Caco-2 (cell line): Measurements from ENCODE around the gene DDI1. TPM values are rescaled to one million over a fixed set of nuclear protein-coding genes. Genes with fewer than 3 reads are reported as not detected.

Experiments
- BruUV-seq: library from RNA; stranded (reverse); fragments of 400-500 nt; replicated peaks from 2 replicates; lab custom pipeline; 2021; lab: Mats Ljungman, UMichigan
- CTCF ChIA-PET: fragments of 300-600 bp; sonication (Branson Sonifier 250); formaldehyde crosslinking; loops from one replicate; lab custom pipeline; 2022; ENCODE audit warnings: antibody characterized with exemption; lab: Charles Lee
- POLR2A ChIA-PET: fragments of 300-600 bp; sonication (Branson Sonifier 250); formaldehyde crosslinking; loops from one replicate; lab custom pipeline; 2022; ENCODE audit warnings: antibody characterized with exemption; lab: Charles Lee
- DNase-seq, 2 experiments: peaks; one replicate each; pipeline versions ENCODE4 v3.0.0 to v3.0.0-alpha.2; 2020 to 2022
- H3K27me3 ChIP-seq: replicated peaks from 2 replicates; pipeline ENCODE4 v1.6.0; 2011; ENCODE audit warnings: low read length; ENCODE audit not compliant: control insufficient read depth, insufficient read depth
- H3K36me3 ChIP-seq: 2 replicates; pipeline ENCODE4 v1.5.1; 2011; ENCODE audit warnings: low read length; ENCODE audit not compliant: control insufficient read depth, insufficient read depth
- H3K4me1 ChIP-seq: fragments of 250-450 bp; sonication (Bioruptor Pico); 2 replicates; pipeline ENCODE4 v1.5.1; 2020; ENCODE audit warnings: mild to moderate bottlenecking
- H3K4me3 ChIP-seq: 2 replicates; pipeline ENCODE4 v1.5.1; 2011; ENCODE audit warnings: low read depth, mild to moderate bottlenecking, control low read depth, low read length
- H3K9me3 ChIP-seq: fragments of 250-450 bp; sonication (Bioruptor Pico); 2 replicates; pipeline ENCODE4 v1.5.1; 2020; ENCODE audit warnings: mild to moderate bottlenecking, moderate library complexity
- H3K27ac Mint-ChIP-seq: one replicate; pipeline ENCODE4 v1.8.0; 2022; ENCODE audit warnings: mixed read lengths; ENCODE audit not compliant: unreplicated experiment
- H3K27me3 Mint-ChIP-seq: one replicate; pipeline ENCODE4 v1.8.0; 2022; ENCODE audit warnings: mixed read lengths; ENCODE audit not compliant: insufficient read depth, unreplicated experiment
- H3K36me3 Mint-ChIP-seq: one replicate; pipeline ENCODE4 v1.8.0; 2022; ENCODE audit warnings: mild to moderate bottlenecking, mixed read lengths; ENCODE audit not compliant: insufficient read depth, unreplicated experiment
- H3K4me1 Mint-ChIP-seq: one replicate; pipeline ENCODE4 v1.8.0; 2022; ENCODE audit warnings: low read depth, mixed read lengths; ENCODE audit not compliant: unreplicated experiment
- H3K4me3 Mint-ChIP-seq: one replicate; pipeline ENCODE4 v1.8.0; 2022; ENCODE audit warnings: mild to moderate bottlenecking, moderate library complexity, mixed read lengths; ENCODE audit not compliant: unreplicated experiment
- H3K9me3 Mint-ChIP-seq: one replicate; pipeline ENCODE4 v1.8.0; 2022; ENCODE audit warnings: mixed read lengths; ENCODE audit not compliant: unreplicated experiment
- intact Hi-C: fragments of 100-400 bp; cut with micrococcal nuclease; formaldehyde crosslinking; loops from one replicate; pipeline ENCODE4 v1.10.0; 2022; ENCODE audit not compliant: unreplicated experiment
- total RNA-seq: library from RNA; stranded (reverse); gene quantifications from 2 replicates; pipeline ENCODE4 v1.2.3, GENCODE V29; 2022
- TF ChIP-seq, protein P1 (sequence below), 2 experiments: fragments of 200-600 bp in 1 of 2; IDR thresholded peaks; 1 replicate in 1 of 2; 2 replicates in 1 of 2; pipeline versions ENCODE4 v1.5.1 to v1.8.0; 2011 to 2022; ENCODE audit warnings: antibody characterized with exemption in 1 of 2, control low read depth in 1 of 2, inconsistent platforms in 1 of 2, low read depth in 1 of 2, low read length in 1 of 2, mild to moderate bottlenecking in 1 of 2, moderate library complexity in 1 of 2; ENCODE audit not compliant: insufficient read depth in 1 of 2, severe bottlenecking in 1 of 2, unreplicated experiment in 1 of 2

DDI1 gene
- total RNA-seq, 1 experiment from 2014 or later: not detected

DNA sequence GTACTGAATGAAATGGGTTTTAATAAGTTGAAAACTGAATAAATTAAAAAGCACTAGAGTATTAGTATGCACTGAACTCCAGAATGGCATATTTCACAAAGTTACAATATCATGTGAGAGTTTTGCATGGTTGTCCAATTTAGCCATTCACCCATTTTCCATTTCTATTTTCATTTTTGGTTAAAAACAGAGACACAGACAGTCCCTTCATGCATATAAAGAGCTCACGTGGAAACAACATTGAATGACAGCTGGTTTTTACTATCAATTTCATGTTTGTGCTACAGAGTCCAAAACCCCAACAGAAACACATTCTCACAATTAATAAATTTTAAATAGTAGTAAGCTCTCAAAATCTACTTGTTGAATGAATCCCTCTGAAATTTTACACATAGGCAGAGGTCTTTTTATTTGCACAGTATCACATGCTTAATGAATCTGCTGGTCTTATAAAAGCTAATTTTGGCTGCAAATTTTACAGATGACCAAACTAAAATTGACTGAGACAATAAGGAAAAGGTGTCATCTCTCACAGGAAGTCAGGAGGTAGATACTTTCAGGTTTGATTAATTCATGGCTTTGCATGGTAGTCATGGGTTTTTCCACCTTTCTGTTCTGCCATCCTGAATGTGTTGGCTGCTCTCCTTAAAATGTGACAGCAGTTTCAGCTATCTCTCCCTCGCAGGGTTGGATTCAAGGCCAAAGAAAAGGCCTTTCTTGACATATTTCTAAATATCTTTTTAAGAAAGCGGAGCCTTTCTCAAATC lies 20.6 kb upstream of the DDI1 start:
- Mint-ChIP-seq H3K4me1 (no peaks in the 10 kb centered on the region), H3K4me3 (no peak overlapping the region), H3K36me3 (no peaks in the 10 kb centered on the region), H3K9me3 (no peaks in the 10 kb centered on the region), H3K27me3 (no peaks in the 10 kb centered on the region), H3K27ac (no peak overlapping the region)
- BruUV-seq: no TSS peak
- no peak for DNase-seq
- Histone ChIP-seq H3K27me3 (no peaks in the 10 kb centered on the region), H3K9me3 (no peaks in the 10 kb centered on the region), H3K36me3 (no peaks in the 10 kb centered on the region), H3K4me3 (no peak overlapping the region), H3K4me1 (no peaks in the 10 kb centered on the region)
- ChIA-PET POLR2A (no interaction called here), CTCF (no interaction called here)
- intact Hi-C loops: no loop called here
- TF ChIP-seq, protein P1, sequence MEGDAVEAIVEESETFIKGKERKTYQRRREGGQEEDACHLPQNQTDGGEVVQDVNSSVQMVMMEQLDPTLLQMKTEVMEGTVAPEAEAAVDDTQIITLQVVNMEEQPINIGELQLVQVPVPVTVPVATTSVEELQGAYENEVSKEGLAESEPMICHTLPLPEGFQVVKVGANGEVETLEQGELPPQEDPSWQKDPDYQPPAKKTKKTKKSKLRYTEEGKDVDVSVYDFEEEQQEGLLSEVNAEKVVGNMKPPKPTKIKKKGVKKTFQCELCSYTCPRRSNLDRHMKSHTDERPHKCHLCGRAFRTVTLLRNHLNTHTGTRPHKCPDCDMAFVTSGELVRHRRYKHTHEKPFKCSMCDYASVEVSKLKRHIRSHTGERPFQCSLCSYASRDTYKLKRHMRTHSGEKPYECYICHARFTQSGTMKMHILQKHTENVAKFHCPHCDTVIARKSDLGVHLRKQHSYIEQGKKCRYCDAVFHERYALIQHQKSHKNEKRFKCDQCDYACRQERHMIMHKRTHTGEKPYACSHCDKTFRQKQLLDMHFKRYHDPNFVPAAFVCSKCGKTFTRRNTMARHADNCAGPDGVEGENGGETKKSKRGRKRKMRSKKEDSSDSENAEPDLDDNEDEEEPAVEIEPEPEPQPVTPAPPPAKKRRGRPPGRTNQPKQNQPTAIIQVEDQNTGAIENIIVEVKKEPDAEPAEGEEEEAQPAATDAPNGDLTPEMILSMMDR (IDR thresholded peaks at IDR 0.05; ENCODE audit: insufficient read depth in 1 of 2, low read depth in 1 of 2, low read length in 1 of 2, severe bottlenecking in 1 of 2, unreplicated experiment in 1 of 2): no peak

DNA sequence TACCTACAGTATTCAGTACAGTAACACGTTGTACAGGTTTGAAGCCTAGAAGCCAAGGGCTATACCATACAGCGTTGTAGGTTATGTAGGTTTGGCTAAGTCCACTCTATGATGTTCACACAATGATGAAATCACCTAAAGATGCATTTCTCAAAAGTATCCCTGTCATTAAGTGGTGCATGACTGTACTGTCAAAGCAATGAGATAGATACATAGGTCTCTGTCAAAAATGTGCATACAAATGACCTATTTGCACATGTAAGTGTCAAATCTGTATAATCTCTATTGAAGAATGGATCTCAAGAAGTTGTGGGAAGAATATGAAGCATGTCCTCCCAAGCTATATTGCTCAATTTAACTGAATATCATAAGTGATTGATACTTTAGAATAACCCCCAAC lies 11.9 kb upstream of the DDI1 start:
- Mint-ChIP-seq H3K27me3 (no peaks in the 10 kb centered on the region), H3K4me3 (no peak overlapping the region), H3K9me3 (no peaks in the 10 kb centered on the region), H3K36me3 (no peaks in the 10 kb centered on the region), H3K4me1 (no peaks in the 10 kb centered on the region), H3K27ac (no peak overlapping the region)
- Histone ChIP-seq H3K9me3 (no peaks in the 10 kb centered on the region), H3K4me1 (no peaks in the 10 kb centered on the region), H3K36me3 (no peaks in the 10 kb centered on the region), H3K27me3 (no peaks in the 10 kb centered on the region), H3K4me3 (no peak overlapping the region)
- no peak for DNase-seq
- POLR2A ChIA-PET: no interaction called here
- TF ChIP-seq, protein P1 (IDR thresholded peaks at IDR 0.05; ENCODE audit: insufficient read depth in 1 of 2, low read depth in 1 of 2, low read length in 1 of 2, severe bottlenecking in 1 of 2, unreplicated experiment in 1 of 2): no peak
- intact Hi-C loops: no loop called here
- no TSS peak for BruUV-seq
- CTCF ChIA-PET: no interaction called here

DNA sequence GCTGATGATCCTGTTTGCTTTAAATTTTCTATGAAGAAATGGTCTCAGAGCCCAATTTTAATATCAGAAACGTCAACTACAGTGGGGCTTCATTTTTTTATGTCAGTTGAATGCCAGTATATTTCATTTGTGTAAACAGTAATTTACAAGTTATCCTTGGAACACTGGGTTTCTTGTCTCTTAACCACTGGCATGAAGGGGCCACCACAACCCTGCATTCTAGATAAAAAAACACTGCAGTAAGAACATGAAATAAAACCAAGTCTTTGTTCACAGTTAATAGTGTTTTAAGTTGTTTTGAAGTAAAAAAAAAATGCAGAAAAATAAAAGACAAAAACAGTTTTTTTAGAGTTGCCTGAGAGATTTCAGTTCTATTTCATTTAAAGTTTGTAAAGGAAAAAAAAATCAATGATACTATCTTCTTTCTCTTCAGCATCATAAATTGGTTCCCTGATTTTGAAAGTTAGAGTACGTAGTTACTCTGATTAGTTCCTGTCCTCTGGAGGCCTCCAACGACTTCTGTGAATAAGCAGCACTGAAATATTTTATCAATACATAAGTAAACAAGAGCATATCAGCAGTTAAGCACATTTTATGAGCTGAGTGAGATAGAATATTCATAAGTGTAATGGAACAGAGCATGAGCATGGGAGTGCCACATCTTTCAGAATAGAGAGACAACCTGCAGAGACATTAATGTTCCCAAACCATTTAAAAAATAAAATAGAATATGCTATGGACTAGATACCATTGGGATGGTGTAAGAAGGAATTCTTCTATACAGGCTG lies 7.8 kb upstream of the DDI1 start:
- ChIA-PET CTCF (interaction anchor here (0.9 kb wide), 1 partner anchor 346 kb away, joined by 3 read pairs; no protein-coding TSS in a partner anchor), POLR2A (no interaction called here)
- no TSS peak for BruUV-seq
- H3K27me3 ChIP-seq: no peaks in the 10 kb centered on the region
- Mint-ChIP-seq H3K4me1 (no peaks in the 10 kb centered on the region), H3K36me3 (no peaks in the 10 kb centered on the region), H3K27me3 (no peaks in the 10 kb centered on the region), H3K9me3 (no peaks in the 10 kb centered on the region), H3K27ac (no peak overlapping the region), H3K4me3 (no peak overlapping the region)
- H3K36me3 ChIP-seq: no peaks in the 10 kb centered on the region
- TF ChIP-seq, protein P1 (IDR thresholded peaks at IDR 0.05; ENCODE audit: insufficient read depth in 1 of 2, low read depth in 1 of 2, low read length in 1 of 2, severe bottlenecking in 1 of 2, unreplicated experiment in 1 of 2): no peak
- intact Hi-C loops: no loop called here
- H3K9me3 ChIP-seq: no peaks in the 10 kb centered on the region
- H3K4me1 ChIP-seq: peaks cover 6% of the 10 kb centered on the region; the same call in 1 of the 2 replicates
- no peak overlapping the region for H3K4me3 ChIP-seq
- no peak for DNase-seq
